Measurements from ENCODE around the gene OR52N4. TPM values are rescaled to one million over a fixed set of nuclear protein-coding genes. Genes with fewer than 3 reads are reported as not detected.
"Not testable (repeated sequence)": the region's sequence is repeated elsewhere in the genome, so short reads cannot be mapped to it uniquely, and the experiment has no call there.

OR52N4 gene
- not detected for total RNA-seq

DNA sequence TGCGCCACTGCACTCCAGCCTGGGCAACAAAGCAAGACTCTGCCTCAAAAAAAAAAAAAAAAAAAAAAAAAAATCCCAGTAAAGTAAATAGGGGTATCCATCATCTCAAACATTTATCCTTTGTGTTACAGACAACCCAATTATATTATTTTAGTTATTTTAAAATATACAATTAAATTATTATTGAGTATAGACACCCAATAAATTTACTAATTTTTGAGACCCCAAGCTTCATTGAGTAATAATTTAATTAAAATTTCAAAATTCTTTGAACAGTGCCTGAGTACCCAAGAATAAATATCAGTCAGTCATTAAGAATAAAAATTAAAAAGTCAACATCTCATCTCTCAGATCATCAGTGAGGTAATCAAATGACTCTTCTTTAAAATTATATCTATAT lies at the start of gene OR52N4:
Gene OR52N4, plus strand, starts transcription at position 301 of the 400 bp plus-strand sequence. CDS start 498 bp downstream, outside the sequence.
- Histone ChIP-seq H3K27ac (no peak within 1 kb of the TSS), H3K9me3 (no peaks in the 10 kb centered on the region), H3K27me3 (no peaks in the 10 kb centered on the region), H3K4me1 (no peaks in the 10 kb centered on the region), H3K36me3 (no peaks in the 10 kb centered on the region), H3K4me3 (no peak within 1 kb of the TSS)
- TF ChIP-seq, protein P1, sequence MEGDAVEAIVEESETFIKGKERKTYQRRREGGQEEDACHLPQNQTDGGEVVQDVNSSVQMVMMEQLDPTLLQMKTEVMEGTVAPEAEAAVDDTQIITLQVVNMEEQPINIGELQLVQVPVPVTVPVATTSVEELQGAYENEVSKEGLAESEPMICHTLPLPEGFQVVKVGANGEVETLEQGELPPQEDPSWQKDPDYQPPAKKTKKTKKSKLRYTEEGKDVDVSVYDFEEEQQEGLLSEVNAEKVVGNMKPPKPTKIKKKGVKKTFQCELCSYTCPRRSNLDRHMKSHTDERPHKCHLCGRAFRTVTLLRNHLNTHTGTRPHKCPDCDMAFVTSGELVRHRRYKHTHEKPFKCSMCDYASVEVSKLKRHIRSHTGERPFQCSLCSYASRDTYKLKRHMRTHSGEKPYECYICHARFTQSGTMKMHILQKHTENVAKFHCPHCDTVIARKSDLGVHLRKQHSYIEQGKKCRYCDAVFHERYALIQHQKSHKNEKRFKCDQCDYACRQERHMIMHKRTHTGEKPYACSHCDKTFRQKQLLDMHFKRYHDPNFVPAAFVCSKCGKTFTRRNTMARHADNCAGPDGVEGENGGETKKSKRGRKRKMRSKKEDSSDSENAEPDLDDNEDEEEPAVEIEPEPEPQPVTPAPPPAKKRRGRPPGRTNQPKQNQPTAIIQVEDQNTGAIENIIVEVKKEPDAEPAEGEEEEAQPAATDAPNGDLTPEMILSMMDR (IDR thresholded peaks at IDR 0.05): no peak
- TF ChIP-seq POLR2AphosphoS5 (IDR thresholded peaks at IDR 0.05; ENCODE audit: insufficient read depth in 1 of 2, low read depth in 1 of 2) (no peak), POLR2A (IDR thresholded peaks at IDR 0.05) (no peak)
- no peak for DNase-seq (ENCODE audit: extremely low spot score in 2 of 2)
- intact Hi-C loops (cut with DNase I): no loop called here

DNA sequence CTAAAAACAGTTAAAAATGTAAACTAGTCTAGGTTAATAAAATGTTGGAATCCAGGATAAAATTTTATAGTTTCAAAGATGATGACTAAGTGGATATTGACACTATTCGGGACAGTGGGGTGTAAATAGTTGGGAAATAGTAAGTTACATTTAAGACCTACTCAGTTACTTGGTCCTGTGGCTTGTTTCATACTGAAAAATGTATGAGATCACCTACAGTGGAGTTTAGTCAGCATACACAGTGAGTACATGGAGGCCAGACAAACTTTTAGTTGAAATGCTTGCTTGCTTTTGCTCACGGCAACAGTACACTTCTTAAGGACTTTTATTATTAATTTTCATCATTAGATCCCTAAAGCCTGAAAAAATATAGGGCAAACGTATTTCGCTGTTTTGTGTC lies 48.4 kb upstream of the OR52N4 start:
- no peak overlapping the region for H3K4me3 ChIP-seq
- H3K9me3 ChIP-seq: no peaks in the 10 kb centered on the region
- TF ChIP-seq POLR2A (IDR thresholded peaks at IDR 0.05) (no peak), POLR2AphosphoS5 (IDR thresholded peaks at IDR 0.05; ENCODE audit: insufficient read depth in 1 of 2, low read depth in 1 of 2) (no peak)
- TF ChIP-seq, protein P1 (IDR thresholded peaks at IDR 0.05): no peak
- H3K36me3 ChIP-seq: peaks cover 0 to 22% of the 10 kb centered on the region in 2 donors
- DNase-seq (ENCODE audit: extremely low spot score in 2 of 2): no peak
- no peak overlapping the region for H3K27ac ChIP-seq
- H3K4me1 ChIP-seq: no peaks in the 10 kb centered on the region
- intact Hi-C loops (cut with DNase I): no loop called here
- no peaks in the 10 kb centered on the region for H3K27me3 ChIP-seq

DNA sequence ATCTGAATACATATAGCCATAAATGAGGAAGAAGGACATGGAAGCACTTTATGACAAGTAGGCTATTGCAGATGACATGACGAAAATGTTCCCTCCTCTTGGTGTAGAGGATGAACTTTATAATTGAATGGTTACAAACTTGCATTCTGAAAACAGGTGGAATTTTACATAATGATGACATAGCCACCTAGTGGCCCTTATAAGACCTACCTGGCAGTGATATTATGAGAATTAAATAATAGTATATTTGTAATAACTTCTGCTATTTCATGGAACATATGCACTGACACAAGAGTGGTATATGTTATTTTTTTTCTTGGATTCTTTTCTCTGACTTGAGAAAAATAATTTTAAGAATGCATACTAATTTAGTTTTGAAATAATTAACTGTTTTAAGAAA lies 41.5 kb upstream of the OR52N4 start:
- no peaks in the 10 kb centered on the region for H3K27me3 ChIP-seq
- DNase-seq (ENCODE audit: extremely low spot score in 2 of 2): no peak
- H3K36me3 ChIP-seq: peaks cover 0 to 18% of the 10 kb centered on the region in 2 donors
- no peak overlapping the region for H3K27ac ChIP-seq
- intact Hi-C loops (cut with DNase I): no loop called here
- TF ChIP-seq, protein P1 (IDR thresholded peaks at IDR 0.05): peak in 1 of 3 experiments; percentile 23
- TF ChIP-seq POLR2A (IDR thresholded peaks at IDR 0.05): no peak
- H3K9me3 ChIP-seq: no peaks in the 10 kb centered on the region
- H3K4me3 ChIP-seq: no peak overlapping the region
- H3K4me1 ChIP-seq: no peaks in the 10 kb centered on the region

DNA sequence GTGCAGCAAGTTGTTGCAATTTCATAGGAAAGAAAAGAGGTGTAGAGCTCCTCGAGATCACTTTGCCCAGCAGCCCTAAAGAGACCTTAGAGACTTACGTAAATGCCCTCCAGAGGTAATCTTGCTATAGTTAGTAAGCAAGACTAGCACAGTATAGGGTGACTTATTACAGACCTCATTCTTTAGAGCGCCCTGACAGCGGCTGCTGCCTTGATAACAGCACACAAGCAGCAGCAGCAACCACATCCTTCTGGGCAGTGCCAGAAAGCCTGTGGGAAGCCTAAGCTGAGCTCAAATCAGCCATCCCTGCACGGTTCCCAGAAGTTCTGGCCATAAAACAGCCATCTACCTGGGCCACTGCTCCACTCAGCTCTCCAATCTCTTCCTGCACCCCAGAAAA lies 40.3 kb upstream of the OR52N4 start:
- TF ChIP-seq, protein P1 (IDR thresholded peaks at IDR 0.05): no peak
- TF ChIP-seq POLR2AphosphoS5 (IDR thresholded peaks at IDR 0.05; ENCODE audit: insufficient read depth in 1 of 2, low read depth in 1 of 2) (no peak), POLR2A (IDR thresholded peaks at IDR 0.05) (no peak)
- Histone ChIP-seq H3K36me3 (peaks cover 0 to 7% of the 10 kb centered on the region in 2 donors), H3K9me3 (no peaks in the 10 kb centered on the region), H3K4me1 (no peaks in the 10 kb centered on the region), H3K4me3 (no peak overlapping the region), H3K27me3 (no peaks in the 10 kb centered on the region), H3K27ac (no peak overlapping the region)
- no peak for DNase-seq (ENCODE audit: extremely low spot score in 2 of 2)
- intact Hi-C loops (cut with DNase I): no loop called here

DNA sequence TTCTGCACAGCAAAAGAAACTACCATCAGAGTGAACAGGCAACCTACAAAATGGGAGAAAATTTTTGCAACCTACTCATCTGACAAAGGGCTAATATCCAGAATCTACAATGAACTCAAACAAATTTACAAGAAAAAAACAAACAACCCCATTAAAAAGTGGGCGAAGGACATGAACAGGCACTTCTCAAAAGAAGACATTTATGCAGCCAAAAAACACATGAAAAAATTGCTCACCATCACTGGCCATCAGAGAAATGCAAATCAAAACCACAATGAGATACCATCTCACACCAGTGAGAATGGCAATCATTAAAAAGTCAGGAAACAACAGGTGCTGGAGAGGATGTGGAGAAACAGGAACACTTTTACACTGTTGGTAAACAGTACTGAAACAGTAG lies 37.5 kb upstream of the OR52N4 start:
- H3K9me3 ChIP-seq; H3K27ac ChIP-seq; H3K4me1 ChIP-seq; DNase-seq (ENCODE audit: extremely low spot score in 2 of 2); H3K4me3 ChIP-seq; intact Hi-C loops (cut with DNase I); H3K27me3 ChIP-seq; H3K36me3 ChIP-seq: not testable (repeated sequence)
